Activated naive CD8-positive, alpha-beta T cell (primary cell): ENCODE data around the gene CCNY.

ENCODE experiments used
- H3K27ac Mint-ChIP-seq: one replicate; pipeline ENCODE4 v1.8.0; 2021; ENCODE audit warnings: mixed read lengths
- H3K27me3 Mint-ChIP-seq: one replicate; pipeline ENCODE4 v1.8.0; 2021; ENCODE audit warnings: mixed read lengths
- H3K36me3 Mint-ChIP-seq: one replicate; pipeline ENCODE4 v1.8.0; 2021; ENCODE audit warnings: mixed read lengths
- H3K4me1 Mint-ChIP-seq: one replicate; pipeline ENCODE4 v1.8.0; 2021; ENCODE audit warnings: low read depth, mixed read lengths
- H3K4me3 Mint-ChIP-seq: one replicate; pipeline ENCODE4 v1.8.0; 2021; ENCODE audit warnings: mild to moderate bottlenecking, mixed read lengths
- H3K9me3 Mint-ChIP-seq: one replicate; pipeline ENCODE4 v1.8.0; 2021; ENCODE audit warnings: low read depth, mixed read lengths

Gene CCNY

DNA sequence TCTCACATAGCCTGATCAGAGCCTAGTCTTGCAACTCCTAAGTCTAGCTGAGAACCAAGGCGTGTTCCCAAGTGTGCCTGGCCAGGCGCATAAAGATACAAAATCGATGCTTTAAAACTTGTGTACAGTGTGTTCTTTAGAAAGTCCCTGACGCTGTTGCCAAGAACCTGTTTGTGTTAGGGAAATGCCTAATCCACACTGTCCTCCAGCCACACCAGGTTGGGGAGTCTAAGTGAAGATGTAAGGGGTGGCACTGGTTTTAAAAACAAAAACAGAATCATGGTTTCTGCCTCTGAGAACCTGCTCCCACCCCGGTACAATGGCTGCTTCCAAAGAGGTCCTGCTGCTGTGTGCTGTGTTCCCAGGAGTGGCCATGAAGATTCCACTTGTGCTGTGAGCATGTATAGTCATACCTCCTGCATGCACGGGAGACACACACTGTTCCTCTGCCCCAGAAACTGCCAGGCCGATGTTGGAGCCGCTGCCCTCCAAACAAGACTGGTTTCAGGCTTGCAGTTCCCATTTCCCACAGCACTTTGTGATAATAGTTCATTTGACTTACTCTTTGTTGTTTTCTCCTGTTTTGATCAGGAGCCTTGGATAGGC, 88.5 kb downstream of the CCNY start:
- H3K9me3 Mint-ChIP-seq, result no peaks in the 10 kb centered on the region
- H3K4me1 Mint-ChIP-seq, result peaks cover 65% of the 10 kb centered on the region
- no peaks in the 10 kb centered on the region for H3K27me3 Mint-ChIP-seq
- H3K27ac Mint-ChIP-seq, result peak overlapping the region; percentile 1
- H3K4me3 Mint-ChIP-seq, result no peak overlapping the region
- no peaks in the 10 kb centered on the region for H3K36me3 Mint-ChIP-seq

DNA sequence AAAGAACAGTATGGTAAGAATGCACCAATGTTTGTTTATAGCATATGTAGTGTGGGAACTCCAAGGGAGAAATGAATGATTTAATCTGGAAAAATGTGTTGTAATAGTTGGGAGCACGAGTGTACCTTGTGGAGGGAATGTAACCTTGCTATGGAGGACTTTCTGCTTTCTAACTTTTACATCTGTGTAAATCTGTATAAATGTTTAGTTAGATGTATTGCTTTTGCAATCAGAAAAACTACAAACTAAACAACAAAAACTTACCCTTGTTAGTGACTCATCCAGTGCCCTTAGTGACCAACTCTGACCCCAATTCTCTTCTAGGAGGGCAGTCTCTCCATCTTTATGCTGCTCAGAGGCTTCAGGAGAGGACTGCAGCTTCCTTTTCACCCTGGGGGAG, 89.3 kb downstream of the CCNY start:
- H3K27ac Mint-ChIP-seq, result no peak overlapping the region
- no peak overlapping the region for H3K4me3 Mint-ChIP-seq
- peaks cover 64% of the 10 kb centered on the region for H3K4me1 Mint-ChIP-seq
- H3K9me3 Mint-ChIP-seq, result no peaks in the 10 kb centered on the region
- H3K36me3 Mint-ChIP-seq, result no peaks in the 10 kb centered on the region
- no peaks in the 10 kb centered on the region for H3K27me3 Mint-ChIP-seq

DNA sequence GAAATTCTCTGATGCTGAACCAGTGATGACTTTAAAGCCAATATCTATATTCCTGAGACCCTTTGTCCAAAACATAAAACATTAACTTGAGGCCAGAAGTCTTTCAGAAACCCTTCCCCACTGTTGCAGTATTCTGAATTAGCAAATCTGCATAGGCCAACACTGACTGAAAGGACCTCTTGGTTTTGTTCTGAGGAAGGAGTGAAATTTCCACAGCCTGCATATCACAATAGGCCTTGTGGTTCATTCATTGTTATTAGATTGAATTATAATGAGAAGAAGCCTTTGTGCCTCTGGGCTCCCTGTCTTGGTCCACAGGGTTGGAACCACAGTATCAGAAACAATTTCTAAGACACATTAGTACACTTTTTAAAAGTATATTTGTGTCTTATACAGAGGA, 90.3 kb downstream of the CCNY start:
- H3K4me1 Mint-ChIP-seq, result peaks cover 60% of the 10 kb centered on the region
- H3K27me3 Mint-ChIP-seq, result no peaks in the 10 kb centered on the region
- H3K36me3 Mint-ChIP-seq, result no peaks in the 10 kb centered on the region
- no peak overlapping the region for H3K4me3 Mint-ChIP-seq
- no peak overlapping the region for H3K27ac Mint-ChIP-seq
- no peaks in the 10 kb centered on the region for H3K9me3 Mint-ChIP-seq

DNA sequence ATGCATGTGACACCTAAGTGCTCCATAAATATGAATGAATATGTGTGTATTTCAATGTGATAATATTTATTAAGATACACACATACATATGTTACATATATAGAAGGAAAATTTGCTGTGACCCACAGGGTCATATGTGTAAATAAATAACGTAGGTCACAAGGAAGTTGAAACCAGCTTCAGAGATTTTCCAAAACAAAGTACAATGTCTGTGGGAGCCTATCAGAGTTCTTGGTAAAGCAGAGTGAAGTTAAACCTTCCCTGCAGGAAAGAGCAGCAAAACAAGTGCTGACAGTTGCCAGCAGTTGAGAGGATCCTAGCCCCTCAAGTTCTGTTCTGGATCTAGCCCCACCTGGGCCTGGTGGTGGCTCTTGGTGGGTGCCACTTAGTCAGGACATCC, 91.2 kb downstream of the CCNY start:
- no peaks in the 10 kb centered on the region for H3K27me3 Mint-ChIP-seq
- peaks cover 63% of the 10 kb centered on the region for H3K4me1 Mint-ChIP-seq
- no peaks in the 10 kb centered on the region for H3K36me3 Mint-ChIP-seq
- no peak overlapping the region for H3K27ac Mint-ChIP-seq
- no peak overlapping the region for H3K4me3 Mint-ChIP-seq
- H3K9me3 Mint-ChIP-seq, result no peaks in the 10 kb centered on the region

DNA sequence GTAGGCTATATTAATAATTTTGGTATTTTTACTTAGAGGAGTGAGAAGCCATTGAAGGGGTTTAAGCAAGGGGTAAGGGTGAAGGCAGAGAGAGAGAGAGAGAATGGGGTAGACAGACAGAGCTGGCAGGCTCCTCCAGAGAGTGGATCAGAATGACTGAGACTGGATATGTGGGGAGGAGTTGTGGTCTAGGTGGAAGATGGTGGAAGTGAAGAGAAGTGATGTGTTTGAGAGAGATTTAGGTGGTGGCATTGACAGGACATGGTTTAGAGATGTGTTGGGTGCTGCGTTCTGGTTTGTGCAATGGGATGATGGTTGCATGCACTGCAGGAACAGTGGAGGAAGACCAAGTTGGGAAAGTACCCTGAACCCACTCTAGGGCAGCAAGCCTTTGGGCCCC, 92.2 kb downstream of the CCNY start:
- Mint-ChIP-seq H3K27me3 (no peaks in the 10 kb centered on the region), H3K27ac (peak overlapping the region; percentile 5), H3K4me3 (no peak overlapping the region), H3K9me3 (no peaks in the 10 kb centered on the region), H3K4me1 (peaks cover 66% of the 10 kb centered on the region), H3K36me3 (no peaks in the 10 kb centered on the region)

DNA sequence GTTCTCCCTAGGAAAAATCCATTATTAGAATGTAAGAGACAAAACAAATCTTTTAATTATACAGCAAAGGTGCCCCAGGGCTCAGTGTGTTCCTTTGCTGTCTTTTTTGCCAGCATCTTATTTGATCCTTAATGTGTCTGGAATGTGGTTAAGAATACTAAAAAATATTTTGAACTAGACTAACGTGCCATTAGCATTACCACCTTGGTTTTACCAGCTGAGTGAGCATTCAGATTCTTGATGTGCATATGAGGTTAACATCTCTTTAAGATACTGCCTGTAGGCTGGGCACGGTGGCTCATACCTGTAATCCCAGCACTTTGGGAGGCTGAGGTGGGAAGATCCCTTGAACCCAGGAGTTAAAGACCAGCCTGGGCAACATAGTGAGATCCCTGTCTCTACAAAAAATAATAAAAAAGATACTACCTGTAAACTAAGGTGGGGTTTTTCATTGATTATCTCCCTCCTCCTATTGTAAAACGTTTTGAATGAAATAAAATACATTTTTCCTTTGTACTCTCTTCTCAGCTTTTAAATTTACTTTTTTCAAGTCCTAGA, 96.6 kb downstream of the CCNY start:
- H3K4me1 Mint-ChIP-seq, result peaks cover 52% of the 10 kb centered on the region
- peaks cover 15% of the 10 kb centered on the region for H3K36me3 Mint-ChIP-seq
- no peak overlapping the region for H3K4me3 Mint-ChIP-seq
- H3K27me3 Mint-ChIP-seq, result no peaks in the 10 kb centered on the region
- H3K27ac Mint-ChIP-seq, result no peak overlapping the region
- peaks cover 3% of the 10 kb centered on the region for H3K9me3 Mint-ChIP-seq

DNA sequence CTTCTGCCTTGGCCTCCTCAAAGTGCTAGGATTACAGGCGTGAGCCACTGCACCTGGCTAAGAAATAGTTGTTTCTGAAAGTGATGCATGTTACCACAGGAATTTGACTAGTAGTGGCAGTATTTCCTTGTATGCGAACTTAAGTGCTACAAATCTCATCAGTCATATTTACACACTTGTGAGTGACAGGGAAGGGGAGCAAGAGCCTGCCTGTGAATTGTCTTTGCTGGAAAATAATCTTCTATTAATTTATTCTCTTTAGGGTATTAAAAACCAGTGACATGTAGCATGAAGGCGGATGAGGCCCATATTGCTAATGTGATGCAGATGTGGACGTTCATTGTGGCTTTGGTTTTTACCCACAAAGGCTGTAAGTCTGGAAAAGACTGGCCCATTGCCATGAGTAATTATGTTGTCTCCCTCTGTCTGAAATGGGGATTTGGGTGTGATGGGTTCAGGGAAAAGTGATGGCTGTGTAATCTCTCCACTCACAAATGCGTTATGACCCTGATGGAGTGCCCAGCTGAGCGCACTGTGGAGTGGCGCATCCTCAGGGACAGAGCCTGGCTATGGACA, 97.6 kb downstream of the CCNY start:
- Mint-ChIP-seq H3K27me3 (no peaks in the 10 kb centered on the region), H3K4me3 (no peak overlapping the region), H3K27ac (peak overlapping the region; percentile 4), H3K4me1 (peaks cover 41% of the 10 kb centered on the region), H3K36me3 (peaks cover 22% of the 10 kb centered on the region), H3K9me3 (peaks cover 10% of the 10 kb centered on the region)

DNA sequence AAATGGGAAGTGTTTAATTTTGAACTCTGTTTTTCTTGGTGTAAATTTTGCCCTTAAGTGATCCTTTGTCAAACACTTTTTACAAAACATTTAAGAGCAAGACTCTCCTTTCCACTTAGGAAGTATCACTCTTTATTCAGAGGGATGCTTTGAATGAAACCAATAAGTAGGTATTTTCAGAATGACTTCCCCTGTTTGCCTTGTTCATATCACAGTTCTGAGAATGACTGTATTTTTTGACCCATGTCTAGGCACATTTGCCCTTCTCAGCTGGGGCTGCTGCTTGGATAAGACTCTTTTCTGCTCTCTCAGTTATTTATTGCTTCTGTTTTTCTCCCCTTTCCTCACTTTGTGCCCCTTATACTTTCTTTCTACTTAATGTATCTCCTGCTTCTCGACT, 98.2 kb downstream of the CCNY start:
- H3K27ac Mint-ChIP-seq, result peak overlapping the region; percentile 17
- no peak overlapping the region for H3K4me3 Mint-ChIP-seq
- H3K36me3 Mint-ChIP-seq, result peaks cover 28% of the 10 kb centered on the region
- H3K4me1 Mint-ChIP-seq, result peaks cover 42% of the 10 kb centered on the region
- no peaks in the 10 kb centered on the region for H3K27me3 Mint-ChIP-seq
- H3K9me3 Mint-ChIP-seq, result peaks cover 16% of the 10 kb centered on the region

DNA sequence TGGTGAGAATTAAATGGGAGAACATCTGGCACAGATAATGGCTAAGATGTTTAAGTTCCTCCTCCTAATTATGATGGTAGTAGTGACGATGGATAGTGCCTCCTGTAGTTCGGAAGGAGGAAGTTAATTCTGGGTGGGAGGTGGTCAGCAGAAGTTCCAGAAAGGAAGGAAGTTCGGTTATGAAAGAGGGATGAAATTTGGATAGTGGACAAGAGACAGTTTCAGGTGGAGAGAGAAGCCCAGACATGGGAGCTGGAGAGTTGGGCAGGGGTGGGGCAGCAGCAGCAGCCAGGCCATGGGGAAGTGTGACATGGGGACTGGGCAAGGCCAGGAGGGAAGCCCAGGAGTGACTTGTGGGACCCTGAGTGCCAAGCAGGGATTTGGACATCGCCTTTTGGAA, 99.5 kb downstream of the CCNY start:
- Mint-ChIP-seq H3K4me3 (no peak overlapping the region), H3K4me1 (peaks cover 42% of the 10 kb centered on the region), H3K27ac (peak overlapping the region; percentile 23), H3K9me3 (peaks cover 21% of the 10 kb centered on the region), H3K27me3 (no peaks in the 10 kb centered on the region), H3K36me3 (peaks cover 28% of the 10 kb centered on the region)

DNA sequence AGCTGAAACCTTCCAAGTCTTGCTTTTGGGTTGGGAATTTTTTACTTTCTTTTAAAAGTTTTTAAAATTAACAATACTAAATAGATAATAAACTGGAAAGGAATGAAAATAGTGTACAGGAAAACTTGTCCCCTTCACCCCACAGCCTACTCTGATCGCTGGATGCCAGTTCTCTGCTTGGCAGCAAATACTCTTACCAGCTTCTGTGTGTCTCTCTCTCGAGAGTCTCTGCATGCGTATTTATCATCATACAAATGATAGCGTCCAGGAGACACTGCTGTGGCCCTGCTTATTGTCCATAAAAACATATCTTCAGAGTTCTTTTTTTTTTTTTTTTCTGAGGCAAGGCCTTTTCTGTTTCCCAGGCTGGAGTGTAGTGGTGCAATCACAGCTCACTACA, 101.5 kb downstream of the CCNY start:
- Mint-ChIP-seq H3K9me3 (peaks cover 32% of the 10 kb centered on the region), H3K4me1 (peaks cover 40% of the 10 kb centered on the region), H3K27ac (no peak overlapping the region), H3K27me3 (no peaks in the 10 kb centered on the region), H3K36me3 (peaks cover 40% of the 10 kb centered on the region), H3K4me3 (no peak overlapping the region)

DNA sequence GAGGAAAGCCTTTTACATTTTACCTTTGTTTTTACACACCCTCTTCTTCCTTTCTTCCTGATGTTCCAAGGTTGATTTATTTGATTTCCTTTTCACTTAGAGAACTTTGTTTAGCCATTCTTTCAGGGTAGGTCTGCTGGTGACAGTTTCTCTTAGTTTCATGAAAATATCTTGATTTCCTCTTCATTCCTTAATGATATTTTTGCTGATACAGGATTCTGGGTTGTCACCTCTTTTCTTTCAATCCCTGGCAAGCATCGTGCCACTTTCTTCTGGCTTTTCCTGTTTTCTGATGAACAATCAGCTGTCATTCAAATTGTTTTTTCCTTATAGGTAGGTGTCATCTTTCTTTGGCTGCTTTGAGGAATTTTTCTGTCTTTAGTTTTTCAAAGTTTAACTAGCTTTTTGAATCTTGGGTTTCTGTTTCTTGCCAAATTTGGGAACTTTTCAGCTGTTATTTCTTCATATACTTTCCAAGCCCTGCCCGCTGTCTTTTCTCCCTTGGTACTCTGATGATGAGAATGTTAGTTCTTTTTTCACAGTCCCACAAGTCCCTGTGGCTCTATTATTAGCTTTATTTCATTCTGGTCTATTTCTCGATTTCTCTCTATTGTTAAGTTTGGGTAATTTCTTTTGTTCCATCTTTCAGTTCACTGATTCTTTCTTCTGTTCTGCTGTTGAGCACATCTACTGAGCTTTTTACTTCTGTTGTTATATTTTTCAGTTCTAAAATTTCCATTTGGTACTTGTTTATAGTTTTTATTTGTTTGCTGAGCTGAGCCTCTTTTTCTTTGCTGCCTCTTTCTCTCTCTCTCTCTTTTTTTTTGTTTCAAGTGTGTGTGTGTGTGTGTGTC, 102.6 kb downstream of the CCNY start:
- Mint-ChIP-seq H3K9me3 (peaks cover 37% of the 10 kb centered on the region), H3K36me3 (peaks cover 44% of the 10 kb centered on the region), H3K4me3 (no peak overlapping the region), H3K27me3 (no peaks in the 10 kb centered on the region), H3K27ac (peak overlapping the region; percentile 51), H3K4me1 (peaks cover 36% of the 10 kb centered on the region)

DNA sequence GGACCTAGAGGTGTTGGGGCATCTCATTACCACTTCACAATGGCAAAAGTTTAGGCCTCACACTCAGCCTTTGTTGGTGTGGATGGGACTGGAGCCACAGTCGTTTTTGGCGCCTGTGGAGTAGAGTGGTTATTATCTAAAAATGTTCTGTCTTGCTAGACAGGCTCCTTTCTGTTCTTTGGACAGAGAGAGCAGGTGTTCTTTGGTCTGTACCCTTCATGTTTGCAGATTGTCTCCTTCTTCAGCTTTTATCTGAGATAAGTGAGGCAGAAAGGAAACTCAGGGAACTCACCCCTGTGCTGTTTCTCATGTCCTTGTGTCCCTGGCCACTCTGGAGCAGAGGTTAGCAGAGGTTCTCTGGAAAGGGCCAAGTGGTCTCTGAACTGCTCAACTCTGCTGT, 103.7 kb downstream of the CCNY start:
- Mint-ChIP-seq H3K4me1 (peaks cover 31% of the 10 kb centered on the region), H3K4me3 (no peak overlapping the region), H3K27ac (no peak overlapping the region), H3K9me3 (peaks cover 43% of the 10 kb centered on the region), H3K27me3 (no peaks in the 10 kb centered on the region), H3K36me3 (peaks cover 47% of the 10 kb centered on the region)

DNA sequence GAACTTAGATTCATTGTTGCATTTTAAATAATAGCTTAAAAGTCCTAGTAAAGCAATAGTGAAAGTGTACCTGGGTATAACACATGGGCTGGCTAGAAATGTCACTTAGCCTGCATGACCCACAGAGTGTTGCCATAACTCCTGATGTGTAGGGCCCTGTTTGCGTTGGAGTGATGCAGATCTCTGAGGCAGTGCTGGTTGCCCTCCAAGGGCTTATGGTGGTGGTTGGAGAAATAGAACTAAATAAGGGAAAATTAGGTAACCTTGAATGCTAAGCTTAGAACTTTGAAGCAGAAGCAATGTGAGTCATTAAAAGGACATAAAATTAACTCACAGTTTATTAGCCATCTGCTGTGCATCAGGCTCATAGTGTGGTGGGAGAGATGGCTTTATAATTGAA, 105.7 kb downstream of the CCNY start:
- Mint-ChIP-seq H3K4me3 (no peak overlapping the region), H3K36me3 (peaks cover 42% of the 10 kb centered on the region), H3K27ac (peak overlapping the region; percentile 84), H3K27me3 (no peaks in the 10 kb centered on the region), H3K9me3 (peaks cover 45% of the 10 kb centered on the region), H3K4me1 (peaks cover 45% of the 10 kb centered on the region)

DNA sequence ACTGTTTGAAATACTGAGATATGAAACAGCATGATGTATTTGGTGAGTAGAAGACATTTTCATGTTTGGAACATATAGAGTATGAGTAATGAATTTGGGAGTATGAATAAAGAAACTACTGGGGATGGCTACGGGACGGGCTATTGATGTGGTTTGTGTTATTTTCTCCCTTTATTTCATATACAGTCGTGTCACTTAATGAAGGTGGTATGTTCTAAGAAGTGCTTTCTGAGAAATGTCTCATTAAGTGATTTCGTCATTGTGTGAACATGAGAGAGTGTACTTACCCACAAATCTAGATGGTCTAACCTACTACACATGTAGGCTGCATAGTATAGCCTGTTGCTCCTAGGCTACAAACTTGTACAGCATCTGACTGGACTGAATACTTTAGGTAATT, 106.3 kb downstream of the CCNY start:
- peaks cover 45% of the 10 kb centered on the region for H3K9me3 Mint-ChIP-seq
- H3K27me3 Mint-ChIP-seq, result no peaks in the 10 kb centered on the region
- peaks cover 49% of the 10 kb centered on the region for H3K4me1 Mint-ChIP-seq
- H3K4me3 Mint-ChIP-seq, result no peak overlapping the region
- peak overlapping the region; percentile 84 for H3K27ac Mint-ChIP-seq
- peaks cover 42% of the 10 kb centered on the region for H3K36me3 Mint-ChIP-seq

DNA sequence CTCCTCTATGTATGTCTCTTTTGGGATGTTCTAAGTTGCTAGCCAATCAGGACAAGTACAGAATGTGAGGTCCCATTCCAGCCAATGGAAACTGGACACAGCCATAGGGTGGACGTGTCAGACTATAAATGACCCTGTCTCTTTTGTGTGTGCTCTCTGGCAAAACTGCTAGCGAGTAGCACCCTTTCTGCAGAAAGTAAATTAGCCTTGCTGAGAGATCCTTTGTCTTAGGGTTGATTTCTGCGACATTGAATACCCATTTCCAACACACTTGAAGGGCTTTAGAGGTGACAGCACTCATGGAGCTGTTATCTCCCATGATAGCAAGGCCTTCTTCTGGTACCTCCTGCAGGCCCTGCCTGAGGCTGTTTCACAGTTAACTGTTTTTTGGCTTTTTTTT, 107.5 kb downstream of the CCNY start:
- Mint-ChIP-seq H3K27me3 (no peaks in the 10 kb centered on the region), H3K36me3 (peaks cover 36% of the 10 kb centered on the region), H3K27ac (peak overlapping the region; percentile 28), H3K9me3 (peaks cover 39% of the 10 kb centered on the region), H3K4me1 (peaks cover 62% of the 10 kb centered on the region), H3K4me3 (no peak overlapping the region)
